ENCODE measurements around the gene DDX46.

DNA sequence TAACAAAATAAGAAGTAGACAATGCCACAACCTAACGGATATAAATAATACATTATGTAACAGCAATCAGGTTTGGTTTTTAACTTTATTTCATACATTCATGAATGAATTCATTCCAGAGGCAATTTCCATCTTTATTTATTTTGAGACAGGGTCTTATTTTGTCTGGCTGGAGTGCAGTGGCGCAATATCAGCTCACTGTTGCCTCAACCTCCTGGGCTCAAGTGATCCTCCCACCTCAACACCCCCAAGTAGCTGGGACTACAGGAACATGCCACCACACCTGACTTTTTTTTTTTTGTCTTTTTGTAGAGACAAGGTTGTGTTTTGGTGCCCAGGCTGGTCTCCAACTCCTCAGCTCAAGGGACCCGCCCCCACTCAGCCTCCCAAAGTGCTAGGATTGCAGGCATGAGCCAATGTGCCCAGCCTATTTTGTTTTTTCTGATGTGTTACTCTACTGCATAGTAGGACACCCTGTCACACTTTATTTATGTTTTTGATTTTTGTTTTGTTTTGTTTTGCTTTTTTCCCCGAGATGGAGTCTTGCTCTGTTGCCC is 60.9 kb downstream of the DDX46 start:
- TF ChIP-seq POLR2AphosphoS5 (IDR thresholded peaks at IDR 0.05) = no peak
- TF ChIP-seq, protein P1, sequence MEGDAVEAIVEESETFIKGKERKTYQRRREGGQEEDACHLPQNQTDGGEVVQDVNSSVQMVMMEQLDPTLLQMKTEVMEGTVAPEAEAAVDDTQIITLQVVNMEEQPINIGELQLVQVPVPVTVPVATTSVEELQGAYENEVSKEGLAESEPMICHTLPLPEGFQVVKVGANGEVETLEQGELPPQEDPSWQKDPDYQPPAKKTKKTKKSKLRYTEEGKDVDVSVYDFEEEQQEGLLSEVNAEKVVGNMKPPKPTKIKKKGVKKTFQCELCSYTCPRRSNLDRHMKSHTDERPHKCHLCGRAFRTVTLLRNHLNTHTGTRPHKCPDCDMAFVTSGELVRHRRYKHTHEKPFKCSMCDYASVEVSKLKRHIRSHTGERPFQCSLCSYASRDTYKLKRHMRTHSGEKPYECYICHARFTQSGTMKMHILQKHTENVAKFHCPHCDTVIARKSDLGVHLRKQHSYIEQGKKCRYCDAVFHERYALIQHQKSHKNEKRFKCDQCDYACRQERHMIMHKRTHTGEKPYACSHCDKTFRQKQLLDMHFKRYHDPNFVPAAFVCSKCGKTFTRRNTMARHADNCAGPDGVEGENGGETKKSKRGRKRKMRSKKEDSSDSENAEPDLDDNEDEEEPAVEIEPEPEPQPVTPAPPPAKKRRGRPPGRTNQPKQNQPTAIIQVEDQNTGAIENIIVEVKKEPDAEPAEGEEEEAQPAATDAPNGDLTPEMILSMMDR (IDR thresholded peaks at IDR 0.05) = no peak
- no peak for TF ChIP-seq POLR2A (IDR thresholded peaks at IDR 0.05)
